Smooth muscle cell (in vitro differentiated cells): ENCODE data around the gene CMAS. TPM values are rescaled to one million over a fixed set of nuclear protein-coding genes. Genes with fewer than 3 reads are reported as not detected.
A peak's percentile ranks its signal among the peaks of the same experiment; 100 is the strongest.
"Not testable (repeated sequence)": the region's sequence is repeated elsewhere in the genome, so short reads cannot be mapped to it uniquely, and the experiment has no call there.

Experiments
- DNase-seq: peaks from one replicate; lab custom pipeline; 2025; ENCODE audit not compliant: unreplicated experiment; lab: John Stamatoyannopoulos, UW
- H2AFZ ChIP-seq: fragments of 200-600 bp; sonication (generic); 2 replicates; pipeline ENCODE4 v1.6.0; 2016; ENCODE audit warnings: antibody characterized with exemption, low read depth, mild to moderate bottlenecking
- H3F3A ChIP-seq: fragments of 200-600 bp; sonication (generic); 2 replicates; pipeline ENCODE4 v1.6.0; 2017; ENCODE audit warnings: antibody characterized with exemption, low read depth
- H3K27ac ChIP-seq: fragments of 200-600 bp; sonication (generic); 2 replicates; pipeline ENCODE4 v1.5.1; 2016; ENCODE audit warnings: low read depth, mild to moderate bottlenecking
- H3K27me3 ChIP-seq: fragments of 200-600 bp; sonication (generic); 2 replicates; pipeline ENCODE4 v1.6.1; 2016; ENCODE audit warnings: low read depth, mild to moderate bottlenecking
- H3K36me3 ChIP-seq: fragments of 200-600 bp; sonication (generic); 2 replicates; pipeline ENCODE4 v1.5.1; 2016; ENCODE audit warnings: low read depth
- H3K4me1 ChIP-seq: fragments of 200-600 bp; sonication (generic); 2 replicates; pipeline ENCODE4 v1.5.1; 2016; ENCODE audit warnings: low read depth
- H3K4me2 ChIP-seq: fragments of 200-600 bp; sonication (generic); 2 replicates; pipeline ENCODE4 v1.6.0; 2016; ENCODE audit warnings: mild to moderate bottlenecking
- H3K4me3 ChIP-seq: fragments of 200-600 bp; sonication (generic); 2 replicates; pipeline ENCODE4 v1.5.1; 2016; ENCODE audit warnings: mild to moderate bottlenecking
- H3K79me2 ChIP-seq: fragments of 200-600 bp; sonication (generic); 2 replicates; pipeline ENCODE4 v1.6.0; 2016; ENCODE audit warnings: low read depth, mild to moderate bottlenecking
- H3K9ac ChIP-seq: fragments of 200-600 bp; sonication (generic); 2 replicates; pipeline ENCODE4 v1.6.0; 2016; ENCODE audit warnings: low read depth
- H3K9me3 ChIP-seq: fragments of 200-600 bp; sonication (generic); replicated peaks from 2 replicates; pipeline ENCODE4 v1.5.1; 2016; ENCODE audit warnings: low read depth
- H4K20me1 ChIP-seq: fragments of 200-600 bp; sonication (generic); 2 replicates; pipeline ENCODE4 v1.6.0; 2016; ENCODE audit warnings: low read depth
- CTCF ChIP-seq: fragments of 200-600 bp; sonication (generic); IDR thresholded peaks from 2 replicates; pipeline ENCODE4 v1.5.1; 2017; ENCODE audit warnings: borderline replicate concordance, mild to moderate bottlenecking, antibody characterized with exemption; ENCODE audit not compliant: insufficient read depth, poor library complexity, severe bottlenecking
- WGBS: methylation state at CpG from one replicate; pipeline ENCODE4 v1.1.7; 2016; ENCODE audit warnings: low lambda C conversion rate; 5-methylcytosine and 5-hydroxymethylcytosine counted together
- polyA plus RNA-seq: library from polyadenylated mRNA; unstranded; fragments of >200 nt; fragmentation: Nextera tagmentation; extraction: Ambion mirVana; gene quantifications from 2 replicates; pipeline ENCODE4 v1.2.1, GENCODE V29; 2016
- total RNA-seq: library from RNA; depleted of rRNA; stranded (reverse); fragments of >200 nt; gene quantifications from 2 replicates; pipeline ENCODE4 v1.2.3, GENCODE V29; 2014

Gene CMAS
- total RNA-seq: 31.1 and 33.8 TPM in 2 replicates
- 48.9 and 55.6 TPM in 2 replicates for polyA plus RNA-seq

DNA sequence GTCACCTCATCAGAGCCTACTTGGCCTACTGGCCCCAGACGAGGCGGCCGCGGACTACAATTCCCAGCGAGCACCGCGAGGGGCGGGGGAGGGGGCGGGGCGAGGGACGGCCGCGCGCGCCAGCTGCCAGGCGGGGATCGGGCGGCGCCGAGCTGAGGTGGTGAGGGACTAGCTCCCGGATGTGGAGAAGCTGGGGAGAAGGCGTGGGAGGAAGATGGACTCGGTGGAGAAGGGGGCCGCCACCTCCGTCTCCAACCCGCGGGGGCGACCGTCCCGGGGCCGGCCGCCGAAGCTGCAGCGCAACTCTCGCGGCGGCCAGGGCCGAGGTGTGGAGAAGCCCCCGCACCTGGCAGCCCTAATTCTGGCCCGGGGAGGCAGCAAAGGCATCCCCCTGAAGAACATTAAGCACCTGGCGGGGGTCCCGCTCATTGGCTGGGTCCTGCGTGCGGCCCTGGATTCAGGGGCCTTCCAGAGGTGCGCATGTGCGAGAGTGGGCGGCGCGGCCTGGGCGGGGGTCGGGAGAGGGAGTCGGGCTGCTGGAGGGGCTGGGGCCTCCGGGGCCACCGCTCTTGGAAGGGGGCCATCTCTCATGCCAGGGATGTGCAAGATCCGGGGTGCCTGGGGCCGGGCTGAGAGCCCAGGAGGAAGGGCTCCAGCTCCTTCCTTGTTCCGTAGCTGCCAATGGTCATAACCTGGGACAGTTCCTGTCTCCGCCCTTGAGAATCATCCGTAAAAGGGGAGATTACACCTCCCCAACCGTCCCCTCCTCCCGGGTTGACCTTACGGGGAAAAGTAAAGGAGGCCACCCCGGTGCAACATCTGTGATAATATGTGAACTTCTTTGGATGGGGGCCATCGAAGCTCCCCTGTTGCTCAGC is at the start of gene CMAS:
TSS of gene CMAS (plus strand) at position 129 of the 878 bp plus-strand sequence. CDS start at position 215, 86 bp downstream.
- Histone ChIP-seq H4K20me1 (peaks cover 14% of the 10 kb centered on the region), H3K79me2 (peaks cover 20% of the 10 kb centered on the region), H3K9ac (peak within 1 kb of the TSS; percentile 86), H3K4me2 (peak within 1 kb of the TSS; percentile 95), H2AFZ (peak within 1 kb of the TSS; percentile 99), H3F3A (no peaks in the 10 kb centered on the region), H3K4me3 (peak within 1 kb of the TSS; percentile 100), H3K27me3 (no peaks in the 10 kb centered on the region), H3K27ac (no peak within 1 kb of the TSS), H3K36me3 (no peaks in the 10 kb centered on the region), H3K4me1 (peaks cover 8% of the 10 kb centered on the region), H3K9me3 (no peaks in the 10 kb centered on the region)
- DNase-seq: peak; percentile 28
- TF ChIP-seq CTCF: no peak
- 1% methylated on average over 55 of the region's 64 CpGs for WGBS

GRCh38 chr12:21998295-21998694 is 47.7 kb upstream of the CMAS start:
- TF ChIP-seq CTCF: no peak
- H3K79me2 ChIP-seq: no peaks in the 10 kb centered on the region
- H3K27me3 ChIP-seq: no peaks in the 10 kb centered on the region
- H3K4me2 ChIP-seq: no peak overlapping the region
- H3K27ac ChIP-seq: no peak overlapping the region
- 66% methylated on average over 2 of the region's 2 CpGs for WGBS
- H3K9me3 ChIP-seq: no peaks in the 10 kb centered on the region
- no peaks in the 10 kb centered on the region for H3K36me3 ChIP-seq
- no peak overlapping the region for H3K4me3 ChIP-seq
- H3K9ac ChIP-seq: no peak overlapping the region
- H3K4me1 ChIP-seq: no peaks in the 10 kb centered on the region
- H4K20me1 ChIP-seq: no peaks in the 10 kb centered on the region
- no peaks in the 10 kb centered on the region for H3F3A ChIP-seq
- DNase-seq: no peak
- no peak overlapping the region for H2AFZ ChIP-seq

DNA sequence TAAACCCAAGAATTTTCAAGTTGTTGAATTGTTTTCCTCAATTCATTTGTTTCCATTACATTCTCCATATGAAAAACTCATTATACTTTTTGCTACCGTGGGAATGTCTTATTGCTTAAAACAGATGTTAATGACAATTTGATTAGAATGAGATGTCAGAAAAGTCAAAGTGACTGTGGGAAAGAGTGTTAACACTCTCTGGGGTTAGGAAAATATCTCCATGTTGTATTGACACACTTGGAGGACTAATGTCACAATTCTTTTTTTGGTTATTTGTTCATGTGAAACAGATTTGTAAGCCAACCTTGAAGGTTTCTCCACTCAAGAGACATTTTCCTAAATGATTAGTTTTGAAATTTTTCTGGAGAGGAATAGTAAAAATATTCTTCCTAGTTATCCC is 47.2 kb upstream of the CMAS start:
- H3K4me3 ChIP-seq: no peak overlapping the region
- H3K27me3 ChIP-seq: no peaks in the 10 kb centered on the region
- no peak overlapping the region for H3K9ac ChIP-seq
- no peak for DNase-seq
- no peak overlapping the region for H3K4me2 ChIP-seq
- 95% methylated on average over 1 of the region's 1 CpG for WGBS
- H3K79me2 ChIP-seq: no peaks in the 10 kb centered on the region
- H3K4me1 ChIP-seq: no peaks in the 10 kb centered on the region
- H3K27ac ChIP-seq: no peak overlapping the region
- no peaks in the 10 kb centered on the region for H3F3A ChIP-seq
- no peaks in the 10 kb centered on the region for H4K20me1 ChIP-seq
- no peak for TF ChIP-seq CTCF
- no peak overlapping the region for H2AFZ ChIP-seq
- H3K36me3 ChIP-seq: no peaks in the 10 kb centered on the region
- no peaks in the 10 kb centered on the region for H3K9me3 ChIP-seq

DNA sequence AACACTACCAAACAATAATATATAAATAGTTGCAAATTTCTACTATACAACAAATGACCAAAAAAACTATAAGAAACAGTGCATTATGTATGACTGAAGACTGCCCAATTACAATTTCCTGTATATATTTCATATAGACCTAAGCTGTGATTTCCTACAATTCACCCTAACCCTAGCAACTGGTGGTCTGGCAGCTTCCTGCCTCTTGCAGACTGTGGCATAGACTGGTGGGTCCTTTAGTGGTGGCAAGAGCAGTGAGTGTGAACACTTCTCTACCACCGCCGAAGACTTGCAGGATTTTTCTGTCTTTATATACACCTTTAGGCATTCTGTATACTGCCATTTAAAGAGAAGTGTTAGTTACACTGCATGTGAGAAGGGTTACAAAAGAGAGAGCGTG is 43.6 kb upstream of the CMAS start:
- H3K9me3 ChIP-seq: no peaks in the 10 kb centered on the region
- no peaks in the 10 kb centered on the region for H3K27me3 ChIP-seq
- no peaks in the 10 kb centered on the region for H3K36me3 ChIP-seq
- H3K9ac ChIP-seq: no peak overlapping the region
- H3K4me1 ChIP-seq: no peaks in the 10 kb centered on the region
- no peaks in the 10 kb centered on the region for H3K79me2 ChIP-seq
- no peak overlapping the region for H3K4me3 ChIP-seq
- no peaks in the 10 kb centered on the region for H4K20me1 ChIP-seq
- 90% methylated on average over 3 of the region's 3 CpGs for WGBS
- H3K27ac ChIP-seq: no peak overlapping the region
- no peak overlapping the region for H3K4me2 ChIP-seq
- DNase-seq: no peak
- TF ChIP-seq CTCF: no peak
- H3F3A ChIP-seq: no peaks in the 10 kb centered on the region
- no peak overlapping the region for H2AFZ ChIP-seq

GRCh38 chr12:22007794-22008193 is 38.2 kb upstream of the CMAS start:
- not testable (repeated sequence) for H3K4me1 ChIP-seq, DNase-seq, H3K9me3 ChIP-seq, H3K4me2 ChIP-seq, H3K9ac ChIP-seq, H3K27me3 ChIP-seq, H3F3A ChIP-seq, H4K20me1 ChIP-seq, H3K79me2 ChIP-seq, H2AFZ ChIP-seq, H3K36me3 ChIP-seq, H3K27ac ChIP-seq, H3K4me3 ChIP-seq
- 80% methylated on average over 2 of the region's 2 CpGs for WGBS
